ENCODE measurements around the gene PGS1.
A peak's percentile ranks its signal among the peaks of the same experiment; 100 is the strongest.

The PGS1 gene

DNA sequence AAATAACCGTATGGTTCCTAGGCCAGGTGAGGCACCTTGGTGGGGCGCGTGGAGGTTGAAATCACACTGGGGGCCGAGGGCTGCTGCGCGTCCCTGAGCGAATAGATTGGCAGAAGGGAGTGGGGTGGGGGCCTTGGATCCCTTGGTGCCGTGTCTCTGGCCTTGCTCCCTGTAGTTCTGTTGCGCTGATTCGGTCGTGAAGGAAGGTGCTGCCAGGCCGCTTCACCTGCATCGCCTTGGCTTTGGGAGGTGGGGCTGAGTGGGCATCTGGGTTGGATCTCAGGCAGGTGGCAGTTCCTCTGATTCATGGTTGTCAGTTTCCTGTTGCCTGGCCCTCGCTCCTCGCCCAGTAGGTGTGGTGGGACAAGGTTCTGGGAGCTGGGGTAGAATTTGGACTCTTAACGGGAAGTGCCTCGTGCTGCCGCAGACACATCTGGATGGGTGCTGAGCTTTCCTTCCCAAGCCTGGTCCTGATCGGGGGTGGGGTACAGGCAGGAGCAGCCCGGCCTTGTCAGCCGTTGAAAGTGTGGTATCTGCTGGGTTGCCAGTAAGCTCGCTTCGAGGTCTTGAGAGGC is 30.1 kb downstream of the PGS1 start:
- no peak for DNase-seq (ENCODE audit: low spot score)

DNA sequence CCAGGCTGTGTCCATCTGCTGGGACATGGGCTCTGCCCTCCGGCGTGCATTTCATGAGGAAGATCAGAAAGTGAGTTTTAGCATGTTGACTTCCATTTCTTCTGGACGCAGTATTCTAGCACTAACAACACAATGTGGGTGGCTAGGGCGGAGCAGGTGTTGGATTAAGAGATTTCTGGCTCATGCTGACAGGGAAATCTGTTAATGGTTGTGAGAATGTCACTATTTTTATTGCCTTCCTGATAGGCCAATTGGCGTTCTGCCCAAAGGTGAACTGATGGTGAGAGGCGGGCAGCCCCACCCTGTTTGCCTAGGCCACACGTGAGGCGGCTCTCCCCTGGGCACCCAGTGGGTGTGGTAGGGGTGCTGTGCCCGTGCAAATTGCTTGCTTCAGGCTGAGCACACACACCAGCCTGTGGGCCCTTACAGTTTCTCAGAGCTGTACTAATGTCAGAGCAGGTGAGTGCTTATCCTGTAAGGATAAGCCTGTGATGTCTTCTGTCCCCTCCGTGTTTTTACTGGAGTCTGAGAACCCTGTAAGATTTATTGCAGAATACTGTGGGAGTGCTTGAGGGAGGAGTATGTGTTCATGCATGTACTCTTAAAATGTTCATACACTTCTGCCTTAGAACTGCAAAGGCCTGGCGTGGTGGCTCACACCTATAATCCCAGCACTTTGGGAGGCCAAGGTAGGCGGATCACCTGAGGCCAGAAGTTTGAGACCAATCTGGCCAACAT is 30.9 kb downstream of the PGS1 start:
- DNase-seq (ENCODE audit: low spot score) = peak; percentile 60

DNA sequence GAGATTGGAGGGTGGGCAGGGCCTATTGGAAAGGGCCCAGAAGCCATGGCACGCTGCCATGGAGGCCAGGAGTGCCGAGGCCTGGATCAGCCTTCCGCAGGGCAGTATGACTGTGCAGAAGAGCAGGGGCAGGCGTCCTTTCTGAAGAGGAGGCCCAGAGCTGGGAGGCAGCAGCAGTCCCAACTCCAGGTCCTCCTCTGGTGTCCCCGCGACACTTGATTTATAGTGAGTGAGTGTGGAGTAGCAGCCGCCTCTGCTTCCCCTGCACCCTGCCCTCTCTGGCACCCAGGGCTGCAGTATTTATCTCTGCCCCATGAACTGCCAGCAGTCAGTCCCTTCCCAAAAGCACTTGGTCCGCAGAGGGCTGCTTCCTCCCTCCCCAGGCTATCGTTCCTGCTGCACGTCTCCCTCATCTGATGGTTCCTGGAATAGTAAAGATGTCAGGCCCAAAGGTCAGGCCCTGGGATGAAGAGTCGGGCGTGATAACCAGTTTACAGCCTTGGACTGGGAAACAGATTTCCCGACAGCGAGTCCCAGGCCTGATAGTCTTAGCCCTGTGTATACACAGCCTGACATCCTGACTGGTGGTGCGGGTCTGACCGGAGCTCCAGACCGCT is 32.9 kb downstream of the PGS1 start:
- no peak for DNase-seq (ENCODE audit: low spot score)

DNA sequence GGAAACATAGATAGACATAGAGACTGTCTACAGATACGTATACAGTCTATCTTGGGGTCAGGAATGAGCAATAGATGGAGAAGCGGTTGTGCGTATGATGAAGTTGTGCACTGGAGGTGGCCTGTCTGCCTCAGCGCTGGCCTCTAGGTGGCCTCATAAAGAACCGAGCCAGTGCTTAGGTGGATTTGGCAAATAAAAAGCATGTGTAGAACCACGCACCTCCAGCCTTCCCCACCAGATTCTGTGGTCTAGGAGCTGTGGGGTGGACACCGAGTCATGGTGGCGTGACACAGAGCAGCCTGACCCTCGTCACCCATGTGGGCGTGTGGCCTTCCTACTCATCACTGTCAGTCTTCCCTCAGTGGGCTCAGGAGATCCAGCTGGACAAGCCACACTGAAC is 34.0 kb downstream of the PGS1 start:
- DNase-seq (ENCODE audit: low spot score) = peak; percentile 25

DNA sequence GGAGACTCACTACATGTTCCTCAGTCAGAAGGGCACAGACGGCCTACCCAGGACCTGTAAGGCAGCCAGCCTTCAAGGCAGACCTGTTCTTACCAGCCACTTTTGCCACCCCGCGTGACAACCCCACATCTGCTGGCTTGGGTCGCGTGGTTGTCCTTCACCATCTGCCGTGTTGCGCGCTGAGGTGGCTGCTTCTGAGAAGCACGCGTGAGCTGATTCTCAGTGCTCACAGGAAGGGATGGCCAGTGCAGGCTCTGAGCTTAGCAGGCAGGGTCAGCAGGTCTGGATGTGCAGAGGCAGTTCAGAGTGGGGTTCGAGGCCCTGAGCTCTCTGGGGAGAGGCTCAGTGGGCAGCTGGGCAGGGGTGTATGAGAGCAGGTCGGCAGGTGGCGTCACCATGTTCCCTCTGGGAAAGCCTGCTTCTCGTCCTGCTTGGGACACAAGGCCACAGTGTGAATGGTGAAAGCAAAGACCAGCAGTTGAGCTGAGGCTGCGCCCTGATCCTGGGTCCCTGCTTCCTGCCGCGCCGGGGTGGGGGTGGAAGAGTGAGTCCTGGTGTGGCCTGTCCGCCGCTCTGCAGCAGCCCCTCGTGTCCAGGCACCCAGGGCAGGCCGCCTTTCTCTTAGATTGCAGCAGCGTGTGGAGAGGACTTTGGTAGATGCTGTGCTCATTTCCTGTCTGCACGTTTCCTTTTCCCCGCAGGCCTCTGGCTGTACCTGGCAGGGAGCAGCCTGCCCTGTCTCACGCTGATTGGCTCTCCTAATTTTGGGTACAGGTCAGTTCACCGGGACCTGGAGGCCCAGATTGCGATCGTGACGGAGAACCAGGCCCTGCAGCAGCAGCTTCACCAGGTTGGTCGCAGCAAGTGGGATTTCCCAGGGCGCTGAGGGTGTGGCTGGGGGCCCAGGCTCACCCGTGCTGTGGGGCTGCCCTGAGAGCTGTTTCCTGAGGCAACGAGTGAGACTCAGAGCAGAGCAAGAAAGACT is 36.0 kb downstream of the PGS1 start:
- no peak for DNase-seq (ENCODE audit: low spot score)

DNA sequence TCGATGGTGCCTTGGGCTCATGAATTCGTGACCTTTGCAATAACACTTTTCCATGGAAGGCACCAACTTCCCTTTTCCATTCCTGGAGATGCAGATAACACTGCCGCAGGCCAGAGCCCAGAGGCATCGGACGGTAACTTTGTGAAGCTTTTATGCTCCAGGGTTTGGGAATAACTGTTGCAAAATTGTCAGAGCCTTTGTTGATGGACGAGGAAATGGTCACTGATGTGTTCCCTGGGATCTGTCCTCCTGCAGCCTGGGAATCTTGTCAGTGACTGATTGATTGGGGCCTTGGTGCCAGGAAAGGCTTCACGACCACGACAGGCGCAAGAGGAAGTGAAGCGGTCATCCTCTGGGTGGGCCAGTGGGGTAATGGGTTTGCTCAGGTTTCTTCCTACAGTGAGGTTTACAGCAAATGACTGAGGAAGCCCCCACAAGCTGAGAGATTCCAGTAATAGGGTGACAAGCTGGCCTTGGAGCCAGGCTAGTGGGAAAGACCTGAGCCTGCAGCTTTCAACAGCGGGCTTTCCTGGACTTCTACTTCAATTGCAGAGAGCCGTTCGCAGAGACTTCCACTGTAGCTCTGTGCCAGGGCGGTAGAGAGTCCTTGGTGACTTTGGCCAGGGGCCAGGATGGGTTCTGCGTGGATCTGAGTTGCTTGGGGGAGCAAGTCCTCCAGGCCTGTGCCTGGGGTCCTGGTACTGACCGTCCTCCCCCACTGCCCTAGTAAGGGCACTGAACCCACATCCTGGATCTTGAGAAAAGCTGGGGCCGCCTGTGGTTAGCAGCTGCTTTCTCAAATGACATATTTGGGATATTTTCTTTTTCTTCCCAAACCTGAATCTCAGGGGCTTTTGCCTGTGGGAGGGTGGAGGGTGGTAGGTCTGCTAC is 37.6 kb downstream of the PGS1 start:
- DNase-seq (ENCODE audit: low spot score) = no peak

DNA sequence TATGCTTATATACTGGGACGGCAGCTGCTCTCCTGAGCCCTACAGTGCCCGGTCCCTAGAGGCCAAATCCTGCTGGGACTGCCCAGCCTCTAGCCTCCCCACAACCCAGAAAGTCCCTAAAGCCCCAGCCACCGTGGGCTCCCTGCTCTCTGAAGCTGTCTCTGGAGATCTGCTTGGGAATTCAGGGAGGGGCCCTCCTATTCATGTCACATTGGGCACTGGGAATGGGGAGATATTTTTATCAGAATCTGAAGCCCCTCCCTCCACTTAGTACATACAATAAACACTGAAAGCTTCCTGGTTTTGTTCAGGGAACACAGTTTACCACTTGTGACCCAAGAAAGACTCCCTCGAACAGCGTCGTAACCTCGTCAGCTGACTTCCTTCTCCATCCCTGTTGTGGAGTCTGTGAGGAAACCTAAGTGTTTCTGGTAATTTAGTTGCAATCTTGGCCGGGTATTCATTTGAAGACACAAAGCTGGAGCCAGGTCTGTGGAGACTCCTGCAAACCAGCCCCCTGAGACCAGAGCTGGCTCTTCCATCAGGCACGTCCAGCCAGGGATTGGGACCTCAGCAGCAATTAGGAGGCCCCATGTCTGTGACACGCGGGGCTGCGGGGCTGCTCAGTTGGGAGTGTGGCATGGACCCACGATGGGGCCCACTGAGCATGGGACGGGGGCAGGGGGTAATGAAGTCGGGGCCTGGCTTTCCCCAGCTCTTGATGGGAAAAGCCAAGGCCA is 38.5 kb downstream of the PGS1 start:
- no peak for DNase-seq (ENCODE audit: low spot score)

DNA sequence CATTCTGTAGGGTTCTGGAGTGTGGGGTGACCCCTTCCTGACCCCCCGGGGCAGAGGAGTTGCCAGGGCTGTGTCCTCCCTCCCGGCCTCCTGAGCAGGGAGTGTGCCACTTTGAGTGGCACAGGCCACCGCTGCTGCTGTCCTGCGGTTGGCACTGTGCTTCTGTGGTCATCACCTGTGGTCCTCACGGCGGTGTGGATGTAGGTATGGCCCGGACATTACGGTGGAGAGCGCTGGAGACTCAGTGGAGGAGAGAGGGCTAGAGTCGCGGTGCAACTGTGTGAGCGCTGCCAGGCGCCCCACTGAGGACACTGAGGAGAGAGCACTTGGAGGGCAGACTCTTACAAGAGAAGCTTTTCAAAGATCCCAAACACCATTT is 39.1 kb downstream of the PGS1 start:
- no peak for DNase-seq (ENCODE audit: low spot score)

DNA sequence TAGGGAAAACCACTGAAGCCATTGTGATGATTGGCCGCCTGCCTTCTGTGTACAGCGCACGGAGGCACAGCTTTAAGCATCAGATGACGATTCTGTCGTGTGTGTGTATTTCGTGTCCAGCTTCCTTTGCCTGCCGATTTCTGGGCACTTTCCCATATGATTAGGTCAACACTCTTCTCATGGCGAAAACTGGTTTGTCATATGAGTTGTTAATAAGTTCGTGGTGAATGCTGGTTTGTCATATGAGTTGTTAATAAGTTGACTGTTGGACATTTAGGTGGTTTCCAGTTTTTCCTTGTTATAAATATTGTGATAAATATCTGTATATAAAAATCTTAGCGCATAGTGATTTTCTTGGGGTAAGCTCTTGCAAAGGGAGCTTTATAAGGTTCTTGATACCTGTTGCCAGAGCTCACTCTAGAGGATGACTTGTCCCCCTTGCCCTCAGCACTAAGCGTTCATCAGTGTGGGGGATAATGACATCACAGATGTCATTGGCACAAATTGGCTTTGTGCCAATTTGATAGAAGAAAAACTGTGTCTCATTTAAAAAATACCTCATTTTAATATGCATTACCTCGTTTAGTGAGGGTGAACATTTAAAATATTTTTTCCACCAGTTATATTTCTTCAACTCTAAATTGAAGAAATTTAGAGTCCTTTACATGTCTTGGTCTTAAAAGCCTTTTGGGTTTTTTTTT is 40.0 kb downstream of the PGS1 start:
- DNase-seq (ENCODE audit: low spot score) = no peak

DNA sequence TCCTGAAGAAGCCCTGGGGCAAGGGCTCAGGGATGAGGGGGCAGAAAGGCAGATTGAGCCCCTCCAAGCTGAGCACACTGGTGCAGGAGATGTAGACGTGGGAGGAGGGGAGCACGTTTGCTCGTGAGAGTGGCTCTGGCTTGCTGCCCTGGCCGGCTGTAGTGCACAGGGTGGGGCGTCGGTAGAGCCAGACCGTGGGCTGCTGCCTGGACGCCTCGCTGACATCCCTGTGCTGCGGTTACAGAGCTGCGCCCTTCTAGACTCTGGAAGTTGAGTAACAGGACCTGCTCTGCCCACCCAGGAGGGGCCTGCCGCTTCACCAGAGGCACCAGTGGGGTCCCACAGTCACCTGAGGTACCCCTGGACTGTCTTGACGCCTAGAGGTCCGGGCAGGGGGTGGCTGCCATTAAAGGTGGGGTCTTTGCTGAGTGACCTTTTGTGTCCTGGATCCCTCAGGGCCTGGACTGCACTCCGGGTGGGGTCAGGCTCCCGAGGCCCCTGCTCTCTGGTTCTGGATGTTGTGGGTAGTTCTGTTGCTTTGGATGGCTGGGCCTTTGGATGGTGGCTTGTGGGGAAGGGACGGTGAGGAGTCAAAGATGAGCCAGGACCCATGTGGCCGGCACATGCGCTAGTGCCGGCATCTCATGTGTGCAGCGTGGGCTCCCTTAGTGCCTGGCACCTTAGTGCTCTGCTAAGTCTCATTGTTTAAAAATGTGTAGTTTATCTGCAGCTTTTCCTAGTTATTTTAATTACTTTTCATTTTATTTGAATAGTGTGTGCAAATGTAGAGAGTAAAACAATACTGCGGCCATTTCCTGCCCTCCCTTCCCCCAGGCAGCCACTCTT is 41.7 kb downstream of the PGS1 start:
- no peak for DNase-seq (ENCODE audit: low spot score)

DNA sequence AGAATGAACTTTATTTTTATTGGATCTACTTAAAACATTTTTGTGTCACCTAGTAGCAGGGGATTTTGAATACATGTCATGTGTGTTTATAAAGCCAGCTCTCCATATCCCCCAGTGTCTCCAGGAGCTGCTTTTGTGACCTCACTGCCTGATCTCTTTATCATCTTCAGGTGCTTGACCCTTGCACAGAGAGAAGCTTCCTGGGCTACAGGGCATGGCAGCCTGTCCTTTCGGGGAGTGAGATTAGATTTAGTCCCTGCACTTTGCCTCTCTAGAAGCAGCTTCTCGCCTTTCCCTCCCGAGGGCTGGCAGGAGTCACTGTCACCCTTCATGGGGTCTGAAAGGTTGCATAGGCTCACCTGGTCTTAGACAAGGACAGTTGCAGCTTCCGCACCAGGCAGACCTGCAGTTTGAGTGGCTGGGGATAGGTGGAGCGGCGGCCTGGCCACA is 42.7 kb downstream of the PGS1 start:
- no peak for DNase-seq (ENCODE audit: low spot score)

DNA sequence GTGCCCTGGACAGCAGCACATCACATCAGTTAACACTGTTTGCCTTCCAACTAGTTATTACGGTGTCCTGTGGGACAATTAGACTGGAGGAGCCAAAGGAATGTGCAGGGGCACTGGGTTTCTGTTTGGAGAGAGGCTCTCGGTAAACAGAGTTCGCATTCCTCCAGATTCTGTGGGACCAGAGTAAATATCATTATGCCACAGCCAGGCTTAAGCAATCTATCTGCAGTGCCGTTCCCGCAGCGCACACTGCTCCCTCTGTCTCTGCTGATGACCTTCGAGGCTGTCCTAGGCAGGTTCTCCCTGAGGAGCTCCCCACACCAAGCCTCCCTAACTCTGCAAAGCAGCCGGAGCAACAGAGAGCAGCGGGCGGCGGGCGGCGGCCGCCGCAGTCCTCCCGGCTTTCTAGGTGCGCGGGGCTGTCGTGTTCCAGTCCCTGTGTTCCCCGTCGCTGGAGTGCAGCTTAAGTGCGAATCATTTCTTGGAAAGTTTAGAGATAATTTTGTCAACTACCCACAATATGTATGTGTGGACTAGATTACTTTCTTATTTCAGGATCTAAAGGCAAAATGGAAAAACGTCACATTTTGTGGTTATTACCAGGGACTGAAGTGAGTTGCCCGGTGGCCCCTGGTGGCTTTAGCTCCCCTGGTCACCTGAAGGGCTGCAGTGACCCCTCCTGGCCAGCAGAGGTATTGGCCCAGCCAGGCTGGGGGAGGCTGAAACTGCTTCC is 43.3 kb downstream of the PGS1 start:
- DNase-seq (ENCODE audit: low spot score) = peak; percentile 77

DNA sequence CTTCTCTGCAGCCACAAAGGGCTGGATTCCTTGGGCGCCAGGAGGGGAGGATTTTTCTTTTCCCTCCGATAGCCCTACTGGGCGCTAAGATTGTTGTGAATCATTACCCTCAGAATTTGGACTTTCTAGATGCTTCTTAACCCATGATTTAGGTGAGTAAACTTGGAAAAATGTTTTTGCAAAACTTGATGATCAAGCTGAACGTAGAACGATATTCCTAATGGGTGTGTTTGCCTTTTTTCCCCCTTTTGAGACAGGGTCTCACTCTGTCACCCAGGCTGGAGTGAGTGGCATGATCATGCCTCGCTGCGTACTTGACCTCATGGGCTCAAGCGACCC is 43.8 kb downstream of the PGS1 start:
- DNase-seq (ENCODE audit: low spot score) = no peak

DNA sequence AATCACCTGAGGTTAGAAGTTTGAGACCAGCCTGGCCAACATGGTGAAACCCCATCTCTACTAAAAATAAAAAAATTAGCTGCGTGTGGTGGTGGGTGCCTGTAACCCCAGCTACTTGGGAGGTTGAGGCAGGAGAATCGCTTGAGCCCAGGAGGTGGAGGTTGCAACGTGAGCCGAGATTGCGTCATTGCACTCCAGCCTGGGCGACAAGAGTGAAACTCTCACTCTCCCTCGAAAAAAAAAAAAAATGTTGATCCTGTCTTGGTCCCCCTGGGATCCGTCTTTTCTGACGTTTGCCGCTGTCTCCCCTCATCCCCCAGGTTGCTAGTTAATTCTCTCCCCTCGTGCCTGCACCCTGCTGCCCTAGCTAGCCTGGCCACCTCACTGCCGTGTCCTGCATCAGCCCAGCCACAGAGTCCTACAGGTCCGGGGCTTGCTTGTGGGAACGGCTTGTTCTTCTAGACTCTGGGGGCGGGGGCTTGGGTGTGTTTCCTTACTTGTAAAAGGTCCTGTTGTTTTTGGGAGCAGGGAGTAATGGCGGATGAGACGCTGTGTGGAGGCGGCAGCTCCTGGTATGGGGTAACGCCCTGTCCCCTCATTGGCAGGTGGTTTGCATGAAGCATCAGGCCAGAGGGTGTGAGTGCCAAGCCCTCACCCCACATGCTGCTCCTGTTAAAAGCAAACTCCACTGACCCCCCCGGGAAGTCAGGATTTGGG is 44.6 kb downstream of the PGS1 start:
- no peak for DNase-seq (ENCODE audit: low spot score)

DNA sequence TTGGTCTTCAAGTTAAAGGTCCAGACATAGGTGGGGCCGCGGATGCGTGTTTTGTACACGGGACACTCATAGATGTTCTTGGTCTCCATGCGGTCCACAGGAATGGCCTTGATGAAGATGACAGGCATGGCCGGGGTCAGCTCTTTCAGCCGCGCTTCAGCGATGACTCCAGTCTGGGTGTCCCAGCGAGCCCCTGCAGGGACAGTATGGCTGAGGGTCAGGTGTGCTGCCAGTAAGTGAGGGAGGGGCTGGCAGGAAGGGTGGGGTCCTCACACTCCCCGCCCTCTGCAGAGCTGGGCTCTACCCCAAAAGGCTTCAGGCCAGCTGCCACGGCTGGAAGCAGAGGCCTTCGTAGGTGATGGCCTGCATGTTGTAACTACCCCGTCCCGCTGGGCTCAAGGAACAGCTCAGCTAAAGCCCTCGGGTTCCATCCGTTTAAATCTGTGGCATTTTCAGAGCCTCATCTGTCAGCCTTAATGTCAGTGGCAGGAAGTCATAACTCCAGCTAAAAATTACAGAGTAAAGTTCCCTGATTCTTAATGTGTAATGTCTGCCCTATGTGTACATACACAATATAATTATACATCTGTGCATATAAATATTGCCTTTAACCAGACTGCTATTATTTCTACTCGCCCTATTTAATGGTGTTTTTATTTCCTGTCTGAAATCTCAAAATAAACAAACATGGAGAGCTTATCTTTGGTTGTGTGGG is 45.7 kb downstream of the PGS1 start:
- DNase-seq (ENCODE audit: low spot score) = no peak

DNA sequence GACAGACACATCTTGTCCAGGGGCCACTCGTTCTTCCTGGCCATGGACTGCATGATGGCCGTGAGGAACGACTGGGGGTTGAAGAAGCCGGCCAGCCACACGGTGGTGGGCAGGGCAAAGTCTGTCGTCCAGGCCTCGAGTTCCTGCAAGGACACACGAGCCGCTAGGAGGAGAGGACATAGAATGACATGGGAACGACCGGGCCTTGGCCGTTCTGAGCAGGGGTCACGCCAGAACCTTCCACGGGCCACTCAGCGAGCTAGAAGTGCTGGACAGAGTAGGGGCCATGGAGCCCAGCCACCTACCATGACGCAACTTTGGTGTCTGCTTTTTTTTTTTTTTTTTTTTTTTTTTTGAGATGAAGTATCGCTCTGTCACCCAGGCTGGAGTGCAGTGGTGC is 47.0 kb downstream of the PGS1 start:
- DNase-seq (ENCODE audit: low spot score) = no peak

DNA sequence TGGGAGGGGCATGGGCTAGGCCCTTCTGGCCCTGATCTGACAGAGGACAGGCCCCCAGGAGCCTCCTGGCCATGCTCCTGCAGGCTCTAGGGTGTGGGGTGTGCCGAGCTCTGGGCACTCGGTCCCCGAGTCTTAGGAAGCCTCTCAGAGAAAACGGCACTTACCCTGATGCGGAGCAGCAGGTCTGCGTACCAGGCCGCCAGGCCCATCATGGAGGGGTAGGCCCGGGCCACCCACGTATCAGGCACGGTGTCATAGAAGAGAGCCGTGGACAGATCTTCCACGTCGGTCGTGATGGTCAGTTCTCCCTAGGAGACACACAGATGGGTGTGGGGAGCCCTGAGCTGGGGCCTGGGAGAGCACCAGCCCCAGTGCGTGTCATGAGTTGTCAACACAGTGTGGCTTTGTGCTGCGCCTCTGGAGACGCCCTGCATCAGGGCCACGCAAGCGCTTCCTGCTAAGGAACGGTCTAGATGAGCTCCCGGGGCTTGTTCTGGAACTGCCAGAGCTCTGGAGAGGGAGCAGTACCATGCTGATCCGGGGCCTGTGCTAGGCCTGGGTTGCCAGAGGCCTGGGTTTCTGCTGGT is 47.9 kb downstream of the PGS1 start:
- no peak for DNase-seq (ENCODE audit: low spot score)
